Measurements from ENCODE around the gene TIFAB. TPM values are rescaled to one million over a fixed set of nuclear protein-coding genes. Genes with fewer than 3 reads are reported as not detected.

The TIFAB gene
- total RNA-seq, 1 experiment from 2014 or later, result not detected

- ATAC-seq, result no peak
- Histone ChIP-seq H3K9ac (ENCODE audit: low read length) (no peak overlapping the region), H3K79me2 (ENCODE audit: low read length) (no peaks in the 10 kb centered on the region), H3K9me3 (ENCODE audit: low read length) (no peaks in the 10 kb centered on the region), H3K4me3 (ENCODE audit: low read length) (no peak overlapping the region), H3K4me1 (ENCODE audit: insufficient read depth, low read length) (peaks cover 12% of the 10 kb centered on the region), H3K4me2 (ENCODE audit: low read length) (no peak overlapping the region), H3K27me3 (ENCODE audit: low read length) (no peaks in the 10 kb centered on the region), H3K36me3 (ENCODE audit: low read depth, low read length) (no peaks in the 10 kb centered on the region), H2AFZ (ENCODE audit: low read length) (no peak overlapping the region), H3K27ac (ENCODE audit: low read length) (no peak overlapping the region), H3K9me2 (replicated peaks; ENCODE audit: low read length) (no peaks in the 10 kb centered on the region), H4K20me1 (ENCODE audit: low read length) (no peaks in the 10 kb centered on the region), H3F3A (ENCODE audit: low read length, unreplicated experiment) (no peaks in the 10 kb centered on the region)
- TF ChIP-seq EZH2 (IDR thresholded peaks at IDR 0.05; ENCODE audit: low read length, unreplicated experiment), result no peak
- TF ChIP-seq CTCF (conservative IDR thresholded peaks at IDR 0.05; ENCODE audit: low read depth, low read length), result no peak
- no peak for TF ChIP-seq EZH2phosphoT487 (IDR thresholded peaks at IDR 0.05; ENCODE audit: borderline replicate concordance, low read length)
- POLR2A ChIA-PET (ENCODE audit: unreplicated experiment), result no interaction called here
- BruUV-seq (replicated peaks), result no TSS peak
- no peak for DNase-seq
- intact Hi-C loops (cut with micrococcal nuclease), result no loop called here
- CTCF ChIA-PET, result no interaction called here
Measured at GRCh38 chr5:135435467-135436330, 16.5 kb downstream of the TIFAB start.

GRCh38 chr5:135434591-135435466, 17.3 kb downstream of the TIFAB start:
- Histone ChIP-seq H2AFZ (ENCODE audit: low read length) (no peak overlapping the region), H3K9me2 (replicated peaks; ENCODE audit: low read length) (no peaks in the 10 kb centered on the region), H3F3A (ENCODE audit: low read length, unreplicated experiment) (no peaks in the 10 kb centered on the region), H3K9ac (ENCODE audit: low read length) (no peak overlapping the region), H4K20me1 (ENCODE audit: low read length) (no peaks in the 10 kb centered on the region), H3K9me3 (ENCODE audit: low read length) (no peaks in the 10 kb centered on the region), H3K27ac (ENCODE audit: low read length) (no peak overlapping the region), H3K36me3 (ENCODE audit: low read depth, low read length) (no peaks in the 10 kb centered on the region), H3K79me2 (ENCODE audit: low read length) (no peaks in the 10 kb centered on the region), H3K4me1 (ENCODE audit: insufficient read depth, low read length) (peaks cover 12% of the 10 kb centered on the region), H3K27me3 (ENCODE audit: low read length) (no peaks in the 10 kb centered on the region), H3K4me2 (ENCODE audit: low read length) (no peak overlapping the region), H3K4me3 (ENCODE audit: low read length) (no peak overlapping the region)
- ChIA-PET CTCF (no interaction called here), POLR2A (ENCODE audit: unreplicated experiment) (no interaction called here)
- ATAC-seq (no peak), DNase-seq (no peak)
- intact Hi-C loops (cut with micrococcal nuclease), result no loop called here
- TF ChIP-seq EZH2 (IDR thresholded peaks at IDR 0.05; ENCODE audit: low read length, unreplicated experiment), result no peak
- no peak for TF ChIP-seq EZH2phosphoT487 (IDR thresholded peaks at IDR 0.05; ENCODE audit: borderline replicate concordance, low read length)
- no peak for TF ChIP-seq CTCF (conservative IDR thresholded peaks at IDR 0.05; ENCODE audit: low read depth, low read length)
- BruUV-seq (replicated peaks), result no TSS peak
